Dermis lymphatic vessel endothelial cell (primary cell): ENCODE results near the gene NRAS. TPM values are rescaled to one million over a fixed set of nuclear protein-coding genes. Genes with fewer than 3 reads are reported as not detected.

Experiments
- total RNA-seq: library from RNA; depleted of rRNA; stranded (reverse); fragments of >200 nt; gene quantifications from 2 replicates; pipeline ENCODE4 v1.2.1, GENCODE V29; 2014

Gene NRAS
- 81.3 and 83.0 TPM in 2 replicates for total RNA-seq

GRCh38 chr1:114716304-114717170 lies at the start of gene NRAS:
Gene NRAS (minus strand): TSS chr1:114716771. CDS start chr1:114716160, 611 bp downstream.

DNA sequence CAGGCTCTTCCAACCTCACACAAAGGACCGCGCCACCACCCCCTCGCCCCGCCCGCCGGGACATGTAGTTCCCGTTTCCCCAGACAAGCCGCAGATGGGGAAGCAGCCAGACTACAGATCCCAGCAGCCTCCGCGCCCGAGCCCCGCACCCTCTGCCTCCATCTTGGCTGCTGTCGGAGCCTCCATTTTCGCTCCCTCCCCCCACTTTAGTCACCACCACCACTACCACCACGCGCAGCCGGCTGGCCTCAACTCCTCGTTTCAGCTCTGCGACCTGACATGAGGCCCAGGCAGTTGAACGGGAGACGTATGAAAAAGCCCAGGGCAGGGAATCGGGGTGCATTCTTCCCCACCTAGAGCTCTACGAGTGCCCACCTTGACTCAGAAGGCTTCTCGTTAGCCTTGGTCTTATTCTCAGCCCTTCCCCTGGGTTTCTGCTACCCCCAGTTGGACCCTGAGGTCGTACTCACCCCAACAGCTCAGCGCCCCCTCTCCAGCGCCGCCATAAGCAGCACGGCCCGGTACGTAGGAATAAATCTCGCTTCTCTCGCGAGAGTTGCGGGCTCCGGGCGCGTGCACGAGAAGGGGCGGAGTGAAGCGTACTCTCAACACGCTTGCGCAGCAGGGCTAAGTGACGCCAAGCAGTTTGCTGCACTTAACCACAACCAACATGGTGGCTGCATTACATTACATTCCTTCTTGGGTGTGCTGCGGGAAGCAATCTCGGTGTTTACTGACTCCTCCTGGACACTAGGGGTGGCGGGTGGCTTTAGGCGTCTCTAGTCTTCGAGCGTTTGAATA lies 41.1 kb upstream of the NRAS start, which contains the start of gene CSDE1:
Gene CSDE1 (minus strand): TSS at position 530 of the 801 bp plus-strand sequence. CDS start 18,094 bp downstream, outside the sequence.

DNA sequence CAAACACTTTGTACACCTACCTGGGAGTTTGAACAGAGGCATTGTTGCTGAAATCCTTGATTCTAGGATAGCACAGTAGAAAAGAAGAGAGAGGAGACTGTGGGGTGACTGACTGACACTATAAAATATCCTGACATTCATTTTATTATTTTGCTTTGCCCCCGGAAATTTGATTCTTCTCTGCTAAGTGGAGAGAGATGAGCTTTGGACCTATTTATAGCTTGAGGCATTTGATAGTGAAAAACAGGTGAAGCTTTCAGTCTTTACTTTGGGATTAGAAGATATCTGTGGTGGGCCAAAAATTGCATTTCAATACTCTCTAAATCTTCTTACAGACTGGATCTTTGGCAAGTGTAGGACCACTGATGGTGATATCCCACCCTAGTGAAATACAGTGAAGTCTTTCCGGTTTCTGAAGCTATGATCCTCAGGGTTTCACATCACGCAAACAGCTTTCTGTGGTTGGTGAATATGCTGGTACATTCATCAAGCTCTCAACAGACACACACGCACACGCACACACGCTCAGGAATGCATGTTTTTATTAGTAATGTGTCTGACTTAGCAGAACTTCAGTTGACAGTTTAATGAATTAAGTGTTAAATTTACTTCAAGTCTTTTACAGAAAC lies 21.0 kb downstream of the NRAS start, which contains the start of gene AMPD1:
Gene AMPD1 (minus strand): TSS at position 117 of the 629 bp plus-strand sequence. CDS start 75 bp downstream, at position 42.

DNA sequence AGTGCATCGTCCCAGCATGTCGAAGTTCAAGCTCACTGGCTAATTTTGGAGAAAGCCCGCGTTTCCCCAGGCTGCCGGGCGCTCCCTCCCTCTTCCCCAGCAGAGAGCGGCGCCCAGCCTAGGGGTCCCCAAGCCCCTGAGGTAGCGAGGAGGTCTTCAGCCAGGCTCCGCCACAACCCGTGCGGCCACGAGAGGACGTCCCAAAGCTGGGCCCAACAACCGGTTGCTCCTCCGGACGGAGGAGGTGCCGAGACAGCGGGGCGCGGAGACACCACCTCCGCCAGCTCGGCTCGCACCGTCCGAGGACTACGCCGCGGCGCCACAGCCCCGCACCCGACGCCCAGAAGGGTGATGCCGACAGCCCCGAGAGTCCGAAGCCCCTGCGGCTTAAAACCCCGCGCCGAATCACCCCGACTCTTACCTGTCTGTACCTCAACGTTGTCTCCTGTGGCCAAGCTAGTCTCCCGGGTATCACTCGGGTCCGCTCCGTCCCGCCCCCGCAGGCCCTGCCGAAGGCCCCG lies 46.9 kb downstream of the NRAS start, which contains the start of gene DENND2C:
Gene DENND2C (minus strand): TSS at position 488 of the 521 bp plus-strand sequence. CDS start 44,065 bp downstream, outside the sequence.

Other genes starting within 250 kb of the NRAS start
- gene TRIM33, start 205.6 kb downstream of the NRAS start, total RNA-seq, result 24.9 and 27.6 TPM in 2 replicates
- gene BCAS2, start 135.2 kb downstream of the NRAS start, total RNA-seq, result 27.1 and 35.9 TPM in 2 replicates
- 8.8 and 9.2 TPM in 2 replicates for gene DENND2C, start 46.7 kb downstream of the NRAS start, total RNA-seq
- gene AMPD1, start 21.2 kb downstream of the NRAS start, total RNA-seq, result not detected in 2 replicates
- 1,242 and 1,821 TPM in 2 replicates for gene CSDE1, start 41.2 kb upstream of the NRAS start, total RNA-seq
- gene SIKE1, start 63.9 kb upstream of the NRAS start, total RNA-seq, result 30.5 and 44.3 TPM in 2 replicates
- gene SYCP1, start 138.1 kb upstream of the NRAS start, total RNA-seq, result not detected in 2 replicates